SK-N-SH (cell line): ENCODE results near the gene TSTD1. TPM values are rescaled to one million over a fixed set of nuclear protein-coding genes. Genes with fewer than 3 reads are reported as not detected.
A peak's percentile ranks its signal among the peaks of the same experiment; 100 is the strongest.

Experiments used
- CTCF ChIA-PET: fragments of 300-600, 350-600 bp; formaldehyde crosslinking; extraction: SDS; loops from one replicate; lab custom pipeline; 2021; lab: Yijun Ruan, JAX
- POLR2A ChIA-PET: fragments of 350-600 bp; sonication (Branson Sonifier 250); formaldehyde crosslinking; extraction: SDS; loops from one replicate; lab custom pipeline; 2020; ENCODE audit warnings: antibody characterized with exemption, inconsistent platforms; lab: Yijun Ruan, JAX
- DNase-seq: peaks from one replicate; pipeline ENCODE4 v3.0.0; 2012
- H2AFZ ChIP-seq: fragments of 200-600 bp; sonication (generic); 2 replicates; pipeline ENCODE4 v1.8.1; 2016; ENCODE audit warnings: antibody characterized with exemption, mild to moderate bottlenecking, low read depth
- H3F3A ChIP-seq: fragments of 200-600 bp; sonication (generic); replicated peaks from 2 replicates; pipeline ENCODE3; 2016; ENCODE audit warnings: antibody characterized with exemption, mild to moderate bottlenecking; ENCODE audit not compliant: insufficient read depth
- H3K27ac ChIP-seq, 2 experiments: fragments of 200-500 bp in 1 of 2; fragments of 200-600 bp in 1 of 2; sonication (Bioruptor generic) in 1 of 2; sonication (generic), shearing (Covaris generic) in 1 of 2; 2 replicates each; pipeline versions ENCODE4 v1.5.1 to v1.6.1; 2014 to 2016; ENCODE audit warnings: low read depth in 2 of 2, inconsistent platforms in 1 of 2, low read length in 1 of 2, mild to moderate bottlenecking in 1 of 2, mixed read lengths in 1 of 2
- H3K27me3 ChIP-seq: fragments of 200-600 bp; sonication (generic), shearing (Covaris generic); 2 replicates; pipeline ENCODE4 v1.6.1; 2016; ENCODE audit warnings: mixed run types; ENCODE audit not compliant: insufficient read depth
- H3K36me3 ChIP-seq, 2 experiments: fragments of 200-500 bp in 1 of 2; fragments of 200-600 bp in 1 of 2; sonication (Bioruptor generic) in 1 of 2; sonication (generic) in 1 of 2; replicated peaks in 1 of 2; 2 replicates each; pipeline versions ENCODE3 to v1.5.1; 2014 to 2016; ENCODE audit warnings: low read length in 1 of 2, mild to moderate bottlenecking in 1 of 2; ENCODE audit not compliant: insufficient read depth in 2 of 2, control insufficient read depth in 1 of 2
- H3K4me1 ChIP-seq, 2 experiments: fragments of 200-500 bp in 1 of 2; fragments of 200-600 bp in 1 of 2; sonication (Bioruptor generic) in 1 of 2; sonication (generic), shearing (Covaris generic) in 1 of 2; 2 replicates each; pipeline versions ENCODE4 v1.5.1 to v1.6.1; 2014 to 2016; ENCODE audit warnings: low read depth in 1 of 2, low read length in 1 of 2, mixed run types in 1 of 2; ENCODE audit not compliant: insufficient read depth in 2 of 2, control insufficient read depth in 1 of 2
- H3K4me2 ChIP-seq: fragments of 200-600 bp; sonication (generic), shearing (Covaris generic); 2 replicates; pipeline ENCODE4 v1.6.1; 2017; ENCODE audit warnings: mixed run types
- H3K4me3 ChIP-seq, 2 experiments: fragments of 200-500 bp in 1 of 2; fragments of 200-600 bp in 1 of 2; sonication (Bioruptor generic) in 1 of 2; sonication (generic), shearing (Covaris generic) in 1 of 2; 2 replicates each; pipeline versions ENCODE4 v1.5.1 to v1.8.1; 2014 to 2016; ENCODE audit warnings: low read depth in 2 of 2, inconsistent platforms in 1 of 2, low read length in 1 of 2, mild to moderate bottlenecking in 1 of 2, mixed read lengths in 1 of 2, moderate library complexity in 1 of 2
- H3K79me2 ChIP-seq: fragments of 200-600 bp; sonication (generic); 2 replicates; pipeline ENCODE4 v1.8.1; 2017; ENCODE audit warnings: mild to moderate bottlenecking; ENCODE audit not compliant: insufficient read depth
- H3K9ac ChIP-seq: fragments of 200-600 bp; sonication (generic); 2 replicates; pipeline ENCODE4 v1.6.1; 2017; ENCODE audit warnings: mixed run types
- H3K9me2 ChIP-seq: fragments of 200-600 bp; sonication (generic); 2 replicates; pipeline ENCODE4 v1.6.1; 2017; ENCODE audit warnings: mixed run types
- H3K9me3 ChIP-seq: fragments of 200-600 bp; sonication (generic); 2 replicates; pipeline ENCODE4 v1.6.1; 2017; ENCODE audit warnings: mixed run types, mild to moderate bottlenecking, moderate library complexity
- H4K20me1 ChIP-seq: fragments of 200-600 bp; sonication (generic); 2 replicates; pipeline ENCODE4 v1.6.1; 2017; ENCODE audit warnings: mild to moderate bottlenecking, mixed run types; ENCODE audit not compliant: insufficient read depth
- CHD2 ChIP-seq: fragments of 150-350 bp; IDR thresholded peaks from 2 replicates; pipeline ENCODE4 v1.6.1; 2018; ENCODE audit warnings: low read length; ENCODE audit not compliant: partially characterized antibody
- CTCF ChIP-seq: fragments of 200-600 bp; sonication (generic); IDR thresholded peaks from 2 replicates; pipeline ENCODE4 v1.6.1; 2017; ENCODE audit warnings: antibody characterized with exemption, mild to moderate bottlenecking, moderate library complexity
- ELF1 ChIP-seq: IDR thresholded peaks from 2 replicates; pipeline ENCODE4 v1.4.0; 2012
- EP300 ChIP-seq, 2 experiments: IDR thresholded peaks; 2 replicates each; pipeline versions ENCODE4 v1.4.0 to v1.6.1; 2012; ENCODE audit warnings: borderline replicate concordance in 1 of 2, low read depth in 1 of 2, low read length in 1 of 2
- EZH2phosphoT487 ChIP-seq: fragments of 200-600 bp; sonication (generic); IDR thresholded peaks from 2 replicates; pipeline ENCODE4 v1.6.1; 2017; ENCODE audit warnings: low read depth, mixed run types, mild to moderate bottlenecking, antibody characterized with exemption, moderate library complexity, borderline replicate concordance
- FOSL2 ChIP-seq: IDR thresholded peaks from 2 replicates; pipeline ENCODE4 v1.4.0; 2012; ENCODE audit warnings: low read depth, mild to moderate bottlenecking, moderate library complexity, borderline replicate concordance
- GABPA ChIP-seq: IDR thresholded peaks from 2 replicates; pipeline ENCODE4 v1.4.0; 2012; ENCODE audit warnings: low read depth, mild to moderate bottlenecking
- GATA2 ChIP-seq: sonication (generic); formaldehyde crosslinking; IDR thresholded peaks from 2 replicates; pipeline ENCODE4 v1.5.0; 2020; ENCODE audit warnings: mild to moderate bottlenecking, missing genetic modification reagents
- JUND ChIP-seq: IDR thresholded peaks from 2 replicates; pipeline ENCODE4 v1.4.0; 2012
- MAX ChIP-seq: IDR thresholded peaks from 2 replicates; pipeline ENCODE4 v1.4.0; 2012; ENCODE audit warnings: low read depth
- MEF2A ChIP-seq: IDR thresholded peaks from 2 replicates; pipeline ENCODE4 v1.4.0; 2012; ENCODE audit warnings: low read depth, borderline replicate concordance
- MXI1 ChIP-seq: IDR thresholded peaks from 2 replicates; pipeline ENCODE4 v1.6.1; 2012; ENCODE audit warnings: mild to moderate bottlenecking, low read depth, low read length, improper control_type of control experiment
- NFIC ChIP-seq: IDR thresholded peaks from 2 replicates; pipeline ENCODE4 v1.4.0; 2012; ENCODE audit warnings: borderline replicate concordance
- NRF1 ChIP-seq: IDR thresholded peaks from 2 replicates; pipeline ENCODE4 v1.6.1; 2012; ENCODE audit warnings: low read depth, mild to moderate bottlenecking, low read length
- PBX3 ChIP-seq: IDR thresholded peaks from 2 replicates; pipeline ENCODE4; 2012
- RCOR1 ChIP-seq: fragments of 150-350 bp; IDR thresholded peaks from 2 replicates; pipeline ENCODE4 v1.6.1; 2017; ENCODE audit warnings: antibody characterized with exemption, low read length
- REST ChIP-seq: IDR thresholded peaks from 2 replicates; pipeline ENCODE4 v1.6.1; 2012; ENCODE audit warnings: mild to moderate bottlenecking, low read depth, low read length, moderate library complexity
- RFX5 ChIP-seq: IDR thresholded peaks from 2 replicates; pipeline ENCODE4 v1.6.1; 2012; ENCODE audit warnings: mild to moderate bottlenecking, improper control_type of control experiment, low read length
- RXRA ChIP-seq: IDR thresholded peaks from 2 replicates; pipeline ENCODE4 v1.4.0; 2012; ENCODE audit warnings: low read depth, mild to moderate bottlenecking, borderline replicate concordance
- SMC3 ChIP-seq: IDR thresholded peaks from 2 replicates; pipeline ENCODE4 v1.6.1; 2012; ENCODE audit warnings: low read depth, low read length, improper control_type of control experiment
- TAF1 ChIP-seq: IDR thresholded peaks from 2 replicates; pipeline ENCODE4 v1.6.1; 2012; ENCODE audit warnings: low read depth, mild to moderate bottlenecking, low read length, moderate library complexity, borderline replicate concordance
- TCF12 ChIP-seq: IDR thresholded peaks from 2 replicates; pipeline ENCODE4 v1.4.0; 2012
- TEAD4 ChIP-seq: IDR thresholded peaks from 2 replicates; pipeline ENCODE4 v1.4.0; 2012; ENCODE audit warnings: mild to moderate bottlenecking, borderline replicate concordance; ENCODE audit not compliant: insufficient read depth
- USF2 ChIP-seq: fragments of 150-350 bp; IDR thresholded peaks from 2 replicates; pipeline ENCODE4 v1.6.1; 2017; ENCODE audit warnings: antibody characterized with exemption, low read length, low read depth, borderline replicate concordance
- ZBTB33 ChIP-seq: IDR thresholded peaks from 2 replicates; pipeline ENCODE4 v1.4.0; 2012; ENCODE audit warnings: low read depth, borderline replicate concordance
- WGBS: methylation state at CpG from one replicate; pipeline ENCODE4 v1.1.6; 2017; ENCODE audit warnings: low lambda C conversion rate; 5-methylcytosine and 5-hydroxymethylcytosine counted together
- polyA plus RNA-seq, 3 experiments: library from polyadenylated mRNA; depleted of rRNA; stranded (reverse); fragments of >200 nt; gene quantifications; 2 replicates each; pipeline ENCODE4 v1.2.3, GENCODE V29; 2012

The TSTD1 gene
- polyA plus RNA-seq, 1 of the 3 experiments (the other 2 are of a cell fraction): 93.9 TPM

GRCh38 chr1:160996178-160996577 is 42.6 kb downstream of the TSTD1 start:
- Histone ChIP-seq H3K9me2 (no peaks in the 10 kb centered on the region), H3K27me3 (no peaks in the 10 kb centered on the region), H3K79me2 (no peaks in the 10 kb centered on the region), H3F3A (peaks cover 12% of the 10 kb centered on the region), H3K9me3 (no peaks in the 10 kb centered on the region), H4K20me1 (no peaks in the 10 kb centered on the region), H3K27ac (peak overlapping the region in 1 of 2 experiments; percentile 36; a peak in 1 of 4 replicates), H2AFZ (no peak overlapping the region), H3K4me1 (peaks cover 0 to 4% of the 10 kb centered on the region in 2 experiments; a peak in 2 of 4 replicates), H3K4me3 (no peak overlapping the region), H3K9ac (no peak overlapping the region), H3K36me3 (no peaks in the 10 kb centered on the region), H3K4me2 (no peak overlapping the region)
- CTCF ChIA-PET: interaction anchor here (1.2 to 6.1 kb wide), 3 partner anchors 29 to 101 kb away, joined by 3 to 30 read pairs (median 3); partner anchors contain the start of gene KLHDC9
- POLR2A ChIA-PET: no interaction called here
- no peak for DNase-seq
- 62% methylated on average over 3 of the region's 3 CpGs for WGBS
- TF ChIP-seq SMC3 (no peak), MEF2A (no peak), NFIC (no peak), ZBTB33 (no peak), TEAD4 (no peak), CTCF (no peak), RCOR1 (no peak), RXRA (0 out of 2 replicates have a peak, but pooled peaks have one; percentile 29), USF2 (no peak), GATA2 (no peak), ELF1 (no peak), JUND (peak; percentile 27; the same call in 1 of the 2 replicates), PBX3 (peak; percentile 77), NRF1 (no peak), MXI1 (no peak), FOSL2 (peak; percentile 70), GABPA (no peak), TAF1 (no peak), REST (no peak), TCF12 (peak; percentile 44; the same call in 1 of the 2 replicates), EZH2phosphoT487 (no peak), MAX (no peak), CHD2 (no peak), RFX5 (no peak), EP300 (IDR thresholded peaks at IDR 0.05; ENCODE audit: borderline replicate concordance in 1 of 2, low read depth in 1 of 2, low read length in 1 of 2) (peak in 1 of 2 experiments; percentile 16; a peak in 1 of 4 replicates)
